H7 (cell line): ENCODE results near the gene CCNB2. TPM values are rescaled to one million over a fixed set of nuclear protein-coding genes. Genes with fewer than 3 reads are reported as not detected.
A peak's percentile ranks its signal among the peaks of the same experiment; 100 is the strongest.
"Not testable (repeated sequence)": the region's sequence is repeated elsewhere in the genome, so short reads cannot be mapped to it uniquely, and the experiment has no call there.

Source experiments
- DNase-seq: peaks from one replicate; pipeline ENCODE4 v3.0.0; 2012
- H3K27me3 ChIP-seq: 2 replicates; pipeline ENCODE4 v1.6.0; 2011; ENCODE audit warnings: mild to moderate bottlenecking, low read length; ENCODE audit not compliant: control insufficient read depth, insufficient read depth
- H3K36me3 ChIP-seq: replicated peaks from 2 replicates; pipeline ENCODE4 v1.5.1; 2011; ENCODE audit warnings: low read length; ENCODE audit not compliant: control insufficient read depth, insufficient read depth
- H3K4me3 ChIP-seq: 2 replicates; pipeline ENCODE4 v1.5.1; 2011; ENCODE audit warnings: low read depth, mild to moderate bottlenecking, control low read depth, low read length, moderate library complexity; ENCODE audit not compliant: insufficient read depth
- total RNA-seq: library from RNA; depleted of rRNA; stranded (reverse); fragments of >200 nt; shearing (Covaris generic); gene quantifications from 2 replicates; pipeline ENCODE4 v1.2.3, GENCODE V29; 2014

The CCNB2 gene
- total RNA-seq, 1 experiment from 2014 or later = 103 TPM

DNA sequence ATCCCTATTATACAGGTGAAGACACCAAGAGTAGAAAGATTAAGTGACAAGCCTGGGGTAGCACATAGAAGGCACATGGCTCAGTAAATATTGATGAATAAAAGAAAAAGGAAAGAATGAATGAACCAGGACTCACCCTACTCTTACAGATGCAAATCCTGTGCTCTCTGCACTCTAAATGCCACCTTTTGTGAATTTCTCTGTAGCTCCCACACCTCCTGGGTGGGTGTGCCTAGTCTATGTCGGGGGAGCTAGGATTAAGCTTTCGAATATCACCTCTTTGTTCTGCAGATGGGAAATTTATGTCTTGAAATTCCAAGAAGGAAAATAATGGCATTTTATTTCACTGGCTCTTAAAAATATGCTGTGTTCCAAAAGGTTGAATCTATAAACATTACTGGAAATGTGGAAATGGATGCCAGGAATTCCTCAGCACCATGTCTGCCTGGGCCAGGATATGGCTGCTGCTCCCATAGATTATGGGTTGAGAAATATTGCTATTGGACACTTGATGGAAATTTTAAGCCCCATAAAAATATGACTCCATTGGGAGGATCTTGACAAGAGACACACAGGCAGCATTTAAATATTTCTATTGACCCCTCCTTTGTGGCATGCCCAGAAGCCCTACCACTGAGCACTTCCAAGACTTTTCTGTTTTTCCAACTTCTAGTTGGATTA lies 43.3 kb downstream of the CCNB2 start:
- DNase-seq = peak; percentile 51
- no peaks in the 10 kb centered on the region for H3K27me3 ChIP-seq
- peaks cover 13% of the 10 kb centered on the region for H3K36me3 ChIP-seq
- H3K4me3 ChIP-seq = no peak overlapping the region

DNA sequence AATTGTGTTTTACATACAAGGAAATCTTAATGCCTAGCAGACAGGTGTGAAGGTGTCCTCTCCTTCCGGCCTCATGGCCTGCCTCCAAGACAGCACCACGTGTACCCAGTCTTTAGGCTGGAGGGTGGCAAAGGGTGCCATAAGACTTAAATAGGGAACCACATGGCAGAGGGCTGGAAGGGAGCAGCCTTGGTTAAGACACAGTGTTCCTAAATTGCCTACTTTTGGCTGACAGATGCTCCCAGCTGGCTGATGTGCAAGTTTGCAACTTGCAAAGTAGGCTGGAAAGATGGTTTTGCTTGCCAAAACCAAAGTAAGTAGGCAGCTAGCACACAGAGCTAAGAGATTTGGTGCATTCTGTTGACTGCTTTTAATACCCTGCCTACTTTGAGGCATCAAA lies 45.2 kb downstream of the CCNB2 start:
- Histone ChIP-seq H3K36me3 (peaks cover 15% of the 10 kb centered on the region), H3K4me3 (no peak overlapping the region), H3K27me3 (no peaks in the 10 kb centered on the region)
- no peak for DNase-seq

DNA sequence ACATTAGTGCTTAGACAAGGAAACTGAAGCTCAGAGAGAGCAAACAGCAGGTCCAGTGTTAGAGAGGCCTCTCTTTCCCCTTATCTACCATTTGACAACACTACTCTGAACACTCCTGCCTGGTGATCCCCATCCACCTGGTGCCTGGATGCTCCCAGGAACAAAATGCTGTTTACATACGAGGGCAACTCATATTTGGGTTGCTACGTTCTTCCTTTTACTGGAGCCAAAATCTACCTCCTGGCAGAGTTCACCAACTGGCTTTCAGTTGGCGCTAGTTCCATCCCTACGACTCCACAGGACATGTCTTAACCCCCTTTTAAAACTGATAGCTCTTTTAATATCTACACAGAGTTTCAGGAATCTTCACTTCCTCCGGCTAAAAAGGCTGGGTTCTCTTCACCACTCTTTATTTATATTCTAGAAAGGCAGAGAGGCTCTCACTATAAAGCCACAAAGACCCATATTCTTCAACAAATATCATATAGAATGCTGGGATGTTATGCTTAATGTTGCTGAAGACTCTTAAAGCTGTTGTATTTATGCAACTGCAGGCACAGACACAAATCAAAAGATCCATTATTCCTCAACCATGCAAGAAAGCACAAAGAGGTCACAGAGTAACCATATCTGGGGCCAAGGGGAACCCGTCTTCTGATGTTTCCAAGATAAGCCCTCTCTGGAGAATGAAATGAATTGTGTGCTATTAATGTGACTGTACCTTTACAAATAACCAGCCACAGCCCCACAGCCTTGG lies 47.9 kb downstream of the CCNB2 start:
- peaks cover 20% of the 10 kb centered on the region for H3K36me3 ChIP-seq
- H3K27me3 ChIP-seq = no peaks in the 10 kb centered on the region
- H3K4me3 ChIP-seq = no peak overlapping the region
- DNase-seq = no peak

DNA sequence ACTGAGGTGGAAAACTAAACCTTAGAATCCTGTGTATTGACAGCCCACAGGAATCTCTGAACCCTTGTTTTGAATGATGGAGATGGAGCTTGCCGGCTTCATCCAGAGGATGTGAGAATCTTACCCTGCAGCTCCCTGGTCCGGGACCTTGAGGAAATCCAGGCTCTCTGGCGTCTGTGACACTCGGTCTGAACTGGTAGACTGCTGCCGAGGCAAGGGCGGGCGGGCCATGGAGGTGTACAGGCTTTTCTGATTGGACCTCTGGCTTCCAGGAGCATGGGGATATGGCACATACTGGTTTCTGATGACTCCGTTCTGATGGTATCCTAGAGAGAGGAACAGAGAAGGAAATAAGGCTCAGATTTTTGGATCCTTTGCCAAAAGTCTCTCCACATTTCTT lies 48.5 kb downstream of the CCNB2 start:
- H3K27me3 ChIP-seq = no peaks in the 10 kb centered on the region

DNA sequence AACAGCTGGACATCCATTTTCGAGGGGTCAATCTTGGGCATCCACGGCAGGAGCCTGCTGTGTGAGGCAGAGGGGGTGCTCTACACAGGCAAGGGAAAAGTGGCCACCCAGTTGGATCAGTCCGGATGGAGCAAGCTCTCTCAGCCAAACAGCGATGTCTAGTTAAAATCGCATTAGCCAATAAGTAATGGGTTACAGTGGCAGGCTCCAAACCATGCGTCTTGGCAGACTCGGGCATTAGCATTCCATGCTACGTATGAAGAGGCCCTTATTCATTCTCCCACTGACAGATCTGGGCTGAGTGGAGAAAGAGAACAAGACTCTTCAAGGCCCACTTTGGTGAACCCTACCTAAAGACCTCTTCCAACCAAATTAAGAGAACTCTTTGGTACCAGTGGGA lies 49.3 kb downstream of the CCNB2 start:
- Histone ChIP-seq H3K36me3 (peaks cover 22% of the 10 kb centered on the region), H3K4me3 (no peak overlapping the region), H3K27me3 (no peaks in the 10 kb centered on the region)
- no peak for DNase-seq

More for the DNA sequence above, 48.5 kb downstream of the CCNB2 start:
- no peak overlapping the region for H3K4me3 ChIP-seq
- no peak for DNase-seq
- H3K36me3 ChIP-seq = peaks cover 22% of the 10 kb centered on the region

DNA sequence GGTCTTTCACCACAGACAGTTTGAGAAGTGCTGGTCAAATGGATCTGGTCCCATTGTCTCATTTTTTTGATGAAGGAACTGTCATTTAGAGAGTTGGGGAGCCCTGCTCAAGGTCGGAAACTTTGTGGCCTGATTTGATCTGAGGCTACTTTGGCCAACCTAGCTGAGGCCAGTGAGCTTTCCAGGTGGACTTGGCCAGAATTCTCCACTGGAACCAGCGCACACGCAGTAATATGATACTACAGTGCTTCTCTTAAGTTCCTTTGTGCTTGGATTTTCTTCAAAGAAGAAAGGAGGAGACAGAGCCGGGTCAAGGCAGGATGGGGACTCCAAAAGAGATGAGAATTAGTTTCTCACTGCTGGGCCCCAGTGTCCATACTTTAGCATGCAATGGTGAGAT lies 50.5 kb downstream of the CCNB2 start:
- DNase-seq = no peak
- no peak overlapping the region for H3K4me3 ChIP-seq
- no peaks in the 10 kb centered on the region for H3K27me3 ChIP-seq
- H3K36me3 ChIP-seq = peaks cover 24% of the 10 kb centered on the region

DNA sequence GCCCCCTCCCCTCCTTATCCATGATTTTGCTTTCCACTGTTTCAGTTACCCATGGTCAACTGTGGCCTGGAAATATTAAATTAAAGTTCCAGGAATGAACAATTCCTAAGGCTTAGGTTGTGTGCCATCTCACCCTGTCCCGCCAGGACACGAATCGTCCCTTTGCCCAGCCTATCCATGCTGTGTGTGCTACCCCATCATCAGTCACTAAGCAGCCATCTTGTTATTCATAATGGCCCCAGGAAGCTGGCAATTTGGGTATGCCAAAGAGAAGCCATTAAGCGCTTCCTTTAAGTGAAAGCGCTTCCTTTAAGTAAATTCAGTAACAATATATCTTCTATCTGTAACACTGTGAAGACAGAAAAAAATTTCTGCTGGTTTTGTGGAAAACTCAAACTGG lies 52.5 kb downstream of the CCNB2 start:
- Histone ChIP-seq H3K4me3 (no peak overlapping the region), H3K36me3 (peaks cover 22% of the 10 kb centered on the region), H3K27me3 (no peaks in the 10 kb centered on the region)
- DNase-seq = no peak

DNA sequence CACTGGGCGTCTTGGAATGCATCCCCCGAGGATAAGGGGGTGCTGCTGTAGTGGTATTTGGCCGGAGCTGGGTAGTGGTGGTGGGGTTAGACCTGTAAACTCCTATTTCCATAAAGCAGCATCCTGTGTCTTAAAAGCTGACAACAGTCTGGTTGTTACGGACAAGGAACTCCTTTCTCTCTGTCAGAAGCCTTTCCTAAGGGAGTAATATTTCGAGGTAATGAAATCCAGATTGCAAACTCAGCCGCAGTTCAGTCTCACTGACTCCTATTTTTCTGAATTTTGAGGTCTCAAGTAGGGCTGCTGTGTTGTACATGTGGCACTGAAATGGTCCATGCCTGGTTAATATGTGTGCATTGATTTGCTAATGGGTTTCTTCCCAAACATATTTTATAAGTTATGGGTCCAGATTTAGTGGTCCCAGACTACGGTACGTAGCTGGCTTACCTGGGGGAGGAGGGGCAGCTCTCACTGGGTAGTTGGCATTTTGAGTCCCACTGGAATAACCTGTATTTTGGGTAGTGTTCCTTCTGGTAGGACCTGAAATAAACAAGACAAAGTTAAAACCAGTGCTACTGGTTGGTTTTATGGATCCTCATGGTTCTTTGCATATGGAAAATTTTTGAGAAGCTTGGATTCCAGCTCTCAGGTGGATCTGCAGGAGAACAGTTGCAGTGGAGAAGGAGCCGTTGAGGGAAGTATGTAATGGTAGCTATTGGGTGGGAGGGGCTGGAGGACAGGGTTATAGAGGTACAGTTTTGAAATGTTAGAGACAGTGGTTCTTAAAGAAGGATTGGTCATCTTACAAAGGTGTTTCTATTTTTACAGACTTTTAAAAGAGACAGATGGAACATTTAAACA lies 53.1 kb downstream of the CCNB2 start:
- no peak overlapping the region for H3K4me3 ChIP-seq
- peaks cover 19% of the 10 kb centered on the region for H3K36me3 ChIP-seq
- no peaks in the 10 kb centered on the region for H3K27me3 ChIP-seq
- no peak for DNase-seq

DNA sequence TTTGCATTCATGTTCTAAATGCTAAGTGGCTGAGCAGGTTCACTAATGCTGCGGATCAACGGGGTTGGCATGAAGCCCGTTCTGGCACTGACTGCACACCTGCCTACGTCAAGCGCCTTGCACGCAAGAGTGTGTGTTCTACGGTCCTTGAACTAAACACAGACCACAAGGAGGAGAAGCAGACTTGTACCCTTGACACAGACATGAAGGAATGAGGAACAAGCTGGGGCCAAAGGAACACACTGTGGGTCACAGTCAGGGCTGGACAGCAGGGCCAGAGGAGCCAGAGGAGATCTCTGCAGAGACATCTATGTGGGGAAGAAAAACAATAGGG lies 53.7 kb downstream of the CCNB2 start:
- no peak for DNase-seq
- Histone ChIP-seq H3K36me3 (peaks cover 14% of the 10 kb centered on the region), H3K27me3 (no peaks in the 10 kb centered on the region), H3K4me3 (no peak overlapping the region)

DNA sequence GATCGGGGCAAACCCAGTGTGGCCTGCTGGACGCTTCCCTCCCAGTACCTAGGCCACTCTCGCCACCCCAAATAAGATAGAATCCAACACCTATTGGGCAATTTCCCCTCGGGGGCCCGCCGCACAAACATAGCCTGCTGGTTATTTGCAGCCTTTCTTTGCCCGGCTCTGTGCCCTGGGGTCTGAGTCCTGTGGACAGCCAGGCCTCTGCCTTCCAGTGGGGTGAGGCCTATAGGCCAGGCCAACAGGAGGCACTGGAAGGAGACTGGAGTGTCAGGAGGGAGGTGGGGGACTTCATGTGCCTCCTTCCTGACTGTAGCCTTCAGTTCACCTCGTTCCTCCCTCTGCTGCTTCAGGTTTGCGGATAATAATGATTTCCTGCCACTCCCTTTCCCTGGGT lies 54.3 kb downstream of the CCNB2 start:
- no peak for DNase-seq
- no peaks in the 10 kb centered on the region for H3K27me3 ChIP-seq
- peaks cover 14% of the 10 kb centered on the region for H3K36me3 ChIP-seq
- H3K4me3 ChIP-seq = no peak overlapping the region

DNA sequence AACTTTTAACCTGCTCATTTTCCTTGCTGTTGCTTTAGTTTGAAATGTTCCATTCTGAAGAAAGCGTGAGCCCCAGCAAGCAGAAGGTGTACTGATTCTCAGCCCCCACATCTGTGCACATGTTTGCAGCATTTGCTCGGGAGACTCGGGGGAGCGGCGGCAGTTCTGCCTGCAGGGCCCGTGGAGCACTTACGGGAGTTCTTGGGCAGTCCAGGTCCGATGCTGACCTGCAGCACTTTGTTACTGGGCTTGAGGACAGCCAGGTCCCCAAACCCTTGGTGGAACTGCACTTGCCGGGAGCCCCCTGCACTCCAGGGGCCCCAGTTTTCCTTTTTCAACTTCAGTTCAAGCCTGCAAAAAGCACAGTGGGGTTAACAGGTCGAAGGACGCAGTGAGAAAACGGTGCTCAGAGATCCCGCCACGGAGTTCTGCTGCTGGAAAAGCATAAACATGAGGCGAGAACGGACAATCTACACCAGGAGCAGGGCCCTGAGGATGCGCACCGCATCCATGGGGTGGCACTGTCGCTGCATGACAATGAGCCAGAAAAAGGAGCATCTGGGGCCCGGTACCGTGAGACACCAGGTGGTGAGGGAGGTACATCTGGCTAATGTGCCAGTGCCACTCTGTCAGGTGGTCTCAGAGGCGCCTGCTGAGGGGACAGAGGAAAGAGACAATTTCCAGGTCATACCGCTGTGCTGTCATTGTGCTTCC lies 56.1 kb downstream of the CCNB2 start:
- H3K4me3 ChIP-seq = no peak overlapping the region
- H3K27me3 ChIP-seq = no peaks in the 10 kb centered on the region
- peak; percentile 80 for DNase-seq
- peaks cover 13% of the 10 kb centered on the region for H3K36me3 ChIP-seq

DNA sequence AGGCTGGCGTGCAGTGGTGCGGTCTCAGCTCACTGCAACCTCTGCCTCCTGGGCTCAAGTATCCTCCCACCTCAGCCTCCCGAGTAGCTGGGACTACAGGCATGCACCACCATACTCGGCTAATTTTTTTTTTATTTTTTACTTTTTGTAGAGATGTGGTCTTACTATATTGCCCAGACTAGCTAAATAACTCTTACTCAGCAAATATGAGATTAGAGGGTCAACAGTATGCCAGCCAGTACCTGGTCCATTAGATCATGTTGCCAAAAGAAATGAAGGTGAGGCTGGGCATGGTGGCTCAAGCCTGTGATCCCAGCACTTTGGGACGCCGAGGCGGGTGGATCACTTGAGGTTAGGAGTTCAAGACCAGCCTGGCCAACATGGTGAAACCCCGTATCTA lies 57.1 kb downstream of the CCNB2 start:
- not testable (repeated sequence) for H3K4me3 ChIP-seq, DNase-seq, H3K27me3 ChIP-seq
- peaks cover 13% of the 10 kb centered on the region for H3K36me3 ChIP-seq

DNA sequence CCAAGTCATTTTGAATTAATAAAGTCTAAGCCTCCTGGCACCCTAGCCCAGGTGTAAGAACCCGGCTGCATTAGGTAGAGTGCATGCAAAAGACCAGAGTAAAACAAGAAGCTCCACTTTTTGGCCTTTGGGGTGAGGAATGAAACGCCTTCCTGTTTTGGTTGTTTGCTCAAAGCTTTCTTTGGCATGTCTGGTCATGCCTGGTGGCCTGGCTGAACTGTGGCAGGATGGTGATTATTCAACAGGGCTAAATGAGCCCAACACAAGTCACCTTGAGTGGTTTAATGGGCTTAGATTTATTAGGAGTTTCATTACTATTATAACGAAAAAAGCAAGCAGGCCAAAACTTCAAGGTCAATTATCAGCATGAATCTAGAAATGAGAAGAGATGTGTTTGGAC lies 60.8 kb downstream of the CCNB2 start:
- DNase-seq = no peak
- Histone ChIP-seq H3K27me3 (no peaks in the 10 kb centered on the region), H3K36me3 (peaks cover 8% of the 10 kb centered on the region), H3K4me3 (no peak overlapping the region)

DNA sequence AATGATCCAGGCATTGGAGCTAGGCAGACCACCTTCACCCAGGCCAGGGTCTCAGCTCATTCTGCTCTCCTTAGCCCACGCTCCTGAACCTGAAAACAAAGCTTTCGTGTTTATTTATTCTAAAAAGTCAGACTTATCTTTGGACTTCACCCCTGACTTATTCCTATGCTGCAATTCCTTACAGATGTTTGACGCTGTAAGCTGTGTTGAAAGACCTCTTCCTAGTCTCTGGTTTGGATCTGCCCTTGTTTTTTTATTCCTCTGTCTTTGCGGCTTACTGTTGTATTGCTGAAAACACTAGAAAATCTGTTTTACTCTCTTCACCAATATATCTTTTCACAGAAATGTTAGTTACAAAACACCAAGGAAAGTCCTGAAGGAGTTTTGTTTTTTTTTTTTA lies 61.2 kb downstream of the CCNB2 start:
- DNase-seq = no peak
- Histone ChIP-seq H3K27me3 (no peaks in the 10 kb centered on the region), H3K4me3 (no peak overlapping the region), H3K36me3 (peaks cover 8% of the 10 kb centered on the region)
